ENCODE measurements around the gene SPATS2. TPM values are rescaled to one million over a fixed set of nuclear protein-coding genes. Genes with fewer than 3 reads are reported as not detected.

The SPATS2 gene
- total RNA-seq, 2 experiments from 2014 or later, result 9.2 to 10.8 TPM

GRCh38 chr12:49478949-49479664, 111.8 kb downstream of the SPATS2 start:
- TF ChIP-seq, protein P1, sequence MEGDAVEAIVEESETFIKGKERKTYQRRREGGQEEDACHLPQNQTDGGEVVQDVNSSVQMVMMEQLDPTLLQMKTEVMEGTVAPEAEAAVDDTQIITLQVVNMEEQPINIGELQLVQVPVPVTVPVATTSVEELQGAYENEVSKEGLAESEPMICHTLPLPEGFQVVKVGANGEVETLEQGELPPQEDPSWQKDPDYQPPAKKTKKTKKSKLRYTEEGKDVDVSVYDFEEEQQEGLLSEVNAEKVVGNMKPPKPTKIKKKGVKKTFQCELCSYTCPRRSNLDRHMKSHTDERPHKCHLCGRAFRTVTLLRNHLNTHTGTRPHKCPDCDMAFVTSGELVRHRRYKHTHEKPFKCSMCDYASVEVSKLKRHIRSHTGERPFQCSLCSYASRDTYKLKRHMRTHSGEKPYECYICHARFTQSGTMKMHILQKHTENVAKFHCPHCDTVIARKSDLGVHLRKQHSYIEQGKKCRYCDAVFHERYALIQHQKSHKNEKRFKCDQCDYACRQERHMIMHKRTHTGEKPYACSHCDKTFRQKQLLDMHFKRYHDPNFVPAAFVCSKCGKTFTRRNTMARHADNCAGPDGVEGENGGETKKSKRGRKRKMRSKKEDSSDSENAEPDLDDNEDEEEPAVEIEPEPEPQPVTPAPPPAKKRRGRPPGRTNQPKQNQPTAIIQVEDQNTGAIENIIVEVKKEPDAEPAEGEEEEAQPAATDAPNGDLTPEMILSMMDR (IDR thresholded peaks at IDR 0.05), result no peak
- Mint-ChIP-seq H3K27me3 (no peaks in the 10 kb centered on the region), H3K9me3 (no peaks in the 10 kb centered on the region), H3K36me3 (ENCODE audit: low read depth) (no peaks in the 10 kb centered on the region), H3K4me1 (ENCODE audit: low read depth) (peaks cover 8% of the 10 kb centered on the region), H3K4me3 (no peak overlapping the region), H3K27ac (no peak overlapping the region)
- ATAC-seq (no peak), DNase-seq (no peak)
- ChIA-PET CTCF (interaction anchor here (0.6 to 1.4 kb wide), 3 partner anchors 121 to 185 kb away, joined by 3 to 4 read pairs (median 3); no protein-coding TSS in a partner anchor), POLR2A (interaction anchor here (0.6 to 1.2 kb wide), 2 partner anchors 12 to 73 kb away, joined by 3 read pairs; no protein-coding TSS in a partner anchor)
- intact Hi-C loops (cut with micrococcal nuclease), result no loop called here

- H3K4me3 Mint-ChIP-seq, result no peak overlapping the region
- ChIA-PET CTCF (interaction anchor here (1.1 to 4.2 kb wide), 5 partner anchors 11 to 194 kb away, joined by 3 to 28 read pairs (median 4); no protein-coding TSS in a partner anchor), POLR2A (interaction anchor here (1.0 kb wide), 1 partner anchor 259 kb away, joined by 3 read pairs; the partner anchor contains the start of gene TMBIM6)
- no peaks in the 10 kb centered on the region for H3K27me3 Mint-ChIP-seq
- H3K9me3 Mint-ChIP-seq, result no peaks in the 10 kb centered on the region
- H3K36me3 Mint-ChIP-seq (ENCODE audit: low read depth), result no peaks in the 10 kb centered on the region
- TF ChIP-seq, protein P1 (IDR thresholded peaks at IDR 0.05), result no peak
- peaks cover 3% of the 10 kb centered on the region for H3K4me1 Mint-ChIP-seq (ENCODE audit: low read depth)
- intact Hi-C loops (cut with micrococcal nuclease), result no loop called here
- DNase-seq (no peak), ATAC-seq (no peak)
- H3K27ac Mint-ChIP-seq, result no peak overlapping the region
These were observed 115.1 kb downstream of the SPATS2 start for GRCh38 chr12:49482095-49483051.

DNA sequence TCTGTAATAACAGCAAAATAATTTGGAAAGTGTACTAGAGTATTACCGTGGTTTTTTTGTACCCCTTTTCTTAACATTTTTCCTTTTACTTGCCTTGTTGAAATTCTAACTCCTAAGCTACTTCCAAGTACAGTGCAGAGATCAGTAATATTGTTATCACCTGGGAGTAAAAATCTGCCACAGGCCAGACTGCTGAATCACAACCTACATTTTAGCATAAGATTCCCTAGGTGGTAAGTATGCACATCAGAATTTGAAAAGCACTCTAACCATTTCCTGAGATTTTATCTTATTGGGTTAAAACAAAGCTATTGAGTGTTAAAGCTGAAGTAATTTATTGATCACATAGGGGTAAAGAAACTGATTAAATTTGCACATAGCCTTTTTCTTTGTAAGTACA, 116.4 kb downstream of the SPATS2 start:
- H3K4me3 Mint-ChIP-seq, result no peak overlapping the region
- intact Hi-C loops (cut with micrococcal nuclease), result no loop called here
- H3K36me3 Mint-ChIP-seq (ENCODE audit: low read depth), result no peaks in the 10 kb centered on the region
- no peaks in the 10 kb centered on the region for H3K4me1 Mint-ChIP-seq (ENCODE audit: low read depth)
- no peaks in the 10 kb centered on the region for H3K27me3 Mint-ChIP-seq
- ChIA-PET CTCF (interaction anchor here (0.8 to 4.2 kb wide), 3 partner anchors 125 to 484 kb away, joined by 3 to 28 read pairs (median 4); no protein-coding TSS in a partner anchor), POLR2A (no interaction called here)
- H3K9me3 Mint-ChIP-seq, result no peaks in the 10 kb centered on the region
- no peak for ATAC-seq
- TF ChIP-seq, protein P1 (IDR thresholded peaks at IDR 0.05), result no peak
- no peak overlapping the region for H3K27ac Mint-ChIP-seq
- DNase-seq, result no peak

- CTCF ChIA-PET, result interaction anchor here (0.6 to 1.3 kb wide), 3 partner anchors 13 to 82 kb away, joined by 3 to 4 read pairs (median 3); no protein-coding TSS in a partner anchor
- intact Hi-C loops (cut with micrococcal nuclease), result no loop called here
These were observed 120.3 kb downstream of the SPATS2 start for GRCh38 chr12:49487605-49488004.

More at GRCh38 chr12:49487605-49488004, 120.3 kb downstream of the SPATS2 start:
- ATAC-seq (no peak), DNase-seq (no peak)
- Mint-ChIP-seq H3K27me3 (no peaks in the 10 kb centered on the region), H3K9me3 (no peaks in the 10 kb centered on the region), H3K27ac (no peak overlapping the region), H3K36me3 (ENCODE audit: low read depth) (no peaks in the 10 kb centered on the region), H3K4me3 (no peak overlapping the region), H3K4me1 (ENCODE audit: low read depth) (no peaks in the 10 kb centered on the region)
- TF ChIP-seq, protein P1 (IDR thresholded peaks at IDR 0.05), result no peak
- POLR2A ChIA-PET, result no interaction called here
